Measurements from ENCODE around the gene ANXA11.

The ANXA11 gene

DNA sequence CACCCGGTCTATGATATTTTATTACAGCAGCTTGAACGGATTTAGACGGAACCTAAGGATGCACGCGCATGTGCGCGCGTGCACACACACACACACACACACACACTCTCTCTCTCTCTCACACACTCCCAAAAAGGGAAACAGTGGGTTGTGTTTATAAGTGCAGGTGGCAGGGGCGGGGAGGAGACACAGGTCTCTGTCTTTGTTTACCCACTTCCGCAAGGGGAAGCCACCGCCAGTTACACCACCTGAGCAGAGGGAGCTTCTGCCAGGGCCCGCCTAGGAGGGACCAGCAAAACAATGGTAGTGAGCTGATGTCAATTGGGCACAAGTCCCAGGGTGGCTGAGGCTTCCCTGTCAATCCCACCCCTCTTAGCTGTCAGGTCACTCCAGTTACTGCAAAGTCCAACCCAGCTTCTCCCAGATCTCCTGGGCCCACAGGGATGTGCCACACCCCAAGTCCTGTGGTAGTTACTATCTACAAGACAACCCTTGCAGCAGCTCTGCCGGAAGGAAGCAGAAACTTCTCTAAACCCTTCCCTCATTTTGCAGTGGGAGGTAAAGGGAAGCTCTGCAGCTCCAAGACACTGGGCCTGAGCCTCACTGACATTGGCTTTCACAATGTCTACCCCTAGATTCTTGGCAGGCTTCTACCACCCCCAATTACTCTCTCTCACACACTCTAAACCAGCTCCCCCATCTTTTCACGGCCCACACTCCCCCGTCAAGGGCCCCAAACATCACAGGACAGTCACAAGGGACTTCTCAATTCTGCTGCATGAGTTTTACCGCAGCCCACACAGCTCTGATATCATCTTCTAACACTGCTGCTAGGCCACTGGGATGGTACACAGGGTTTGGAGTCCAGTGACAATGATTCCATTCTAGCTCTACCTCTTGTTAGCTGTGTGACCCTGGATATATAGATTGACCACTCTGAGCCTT lies 17.6 kb downstream of the ANXA11 start:
- DNase-seq (ENCODE audit: low spot score): no peak

GRCh38 chr10:80187060-80187459 lies 18.3 kb downstream of the ANXA11 start:
- DNase-seq (ENCODE audit: low spot score): no peak

GRCh38 chr10:80186364-80187012 lies 18.8 kb downstream of the ANXA11 start:
- DNase-seq (ENCODE audit: low spot score): no peak

GRCh38 chr10:80185578-80186299 lies 19.6 kb downstream of the ANXA11 start:
- DNase-seq (ENCODE audit: low spot score): no peak

GRCh38 chr10:80184291-80184690 lies 21.0 kb downstream of the ANXA11 start:
- DNase-seq (ENCODE audit: low spot score): no peak

DNA sequence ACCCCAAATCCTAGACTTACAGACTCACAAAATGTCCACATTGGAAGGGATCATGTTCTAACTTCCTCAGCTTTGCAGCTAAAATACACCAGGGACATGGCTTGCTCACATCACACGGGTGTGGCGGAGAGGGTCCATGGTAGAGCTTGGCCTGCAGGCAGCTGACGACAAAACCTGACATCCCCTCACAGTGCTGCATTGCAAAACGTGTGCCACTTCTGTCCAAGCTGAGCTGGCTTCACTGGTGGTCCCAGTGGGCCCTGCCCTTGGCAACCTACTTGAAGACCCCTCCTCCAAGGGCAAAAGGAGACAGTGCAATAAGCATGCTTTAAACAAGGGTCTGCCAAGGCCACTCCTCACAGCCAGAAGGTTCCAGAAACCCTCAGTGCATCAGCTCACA lies 21.9 kb downstream of the ANXA11 start:
- DNase-seq (ENCODE audit: low spot score): no peak

DNA sequence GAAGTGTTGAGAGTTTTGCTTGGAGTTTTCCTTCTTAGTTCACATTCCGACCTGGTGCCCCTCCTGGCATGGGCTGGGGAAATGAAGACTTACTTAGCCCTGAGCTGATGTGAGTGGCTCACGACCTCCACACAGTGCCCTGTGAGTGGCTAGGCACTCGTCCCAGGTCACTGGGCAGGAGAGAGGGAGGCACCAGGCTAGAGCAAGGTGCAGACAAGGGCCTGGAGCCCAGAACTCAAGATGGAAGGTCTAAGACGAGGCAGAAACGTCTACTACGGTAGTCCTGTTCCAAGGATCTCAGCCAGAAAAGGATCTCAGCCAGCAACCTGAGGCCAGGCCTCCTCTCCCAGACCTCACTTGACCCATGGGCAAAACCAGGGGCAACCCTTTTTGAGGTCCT lies 22.4 kb downstream of the ANXA11 start:
- no peak for DNase-seq (ENCODE audit: low spot score)

- no peak for DNase-seq (ENCODE audit: low spot score)
Observed at GRCh38 chr10:80177781-80178636, 27.3 kb downstream of the ANXA11 start.

- DNase-seq (ENCODE audit: low spot score): no peak
Observed at GRCh38 chr10:80176526-80176925, 28.8 kb downstream of the ANXA11 start.

DNA sequence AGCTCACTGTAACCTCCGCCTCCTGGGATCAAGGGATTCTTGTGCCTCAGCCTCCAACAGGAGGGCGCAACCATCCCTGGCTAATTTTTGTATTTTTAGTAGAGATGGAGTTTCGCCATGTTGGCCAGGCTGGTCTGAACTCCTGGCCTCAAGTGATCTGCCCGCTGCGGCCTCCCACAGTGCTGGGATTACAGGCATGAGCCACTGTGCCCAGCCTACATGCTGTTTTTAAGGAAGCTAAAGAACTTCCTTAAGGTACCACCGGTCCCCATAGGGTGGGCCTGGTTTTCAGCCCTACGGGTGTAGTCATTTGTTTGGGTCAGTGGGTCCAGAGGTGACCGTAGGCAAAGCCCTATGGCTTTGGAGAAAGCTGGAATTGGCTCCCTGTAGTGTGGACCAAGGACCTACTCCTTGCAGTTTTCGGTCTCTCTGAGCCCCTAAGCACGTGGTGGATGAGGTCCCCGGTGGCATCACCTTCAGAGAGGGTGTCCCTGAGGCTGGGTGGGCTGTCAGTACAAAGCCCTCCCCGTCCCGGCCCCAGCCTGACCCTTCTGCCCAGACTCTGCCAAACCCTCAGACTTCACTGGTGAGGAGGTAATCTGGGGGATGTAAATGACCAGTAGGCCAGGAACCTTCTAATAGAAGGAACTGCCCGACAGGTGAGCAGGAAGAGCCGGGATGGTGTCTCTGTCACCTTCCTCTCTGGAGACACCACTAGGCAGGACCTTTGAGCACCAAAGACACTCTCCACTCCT lies 30.5 kb downstream of the ANXA11 start:
- no peak for DNase-seq (ENCODE audit: low spot score)

GRCh38 chr10:80173466-80173865 lies 31.9 kb downstream of the ANXA11 start:
- peak; percentile 72 for DNase-seq (ENCODE audit: low spot score)

DNA sequence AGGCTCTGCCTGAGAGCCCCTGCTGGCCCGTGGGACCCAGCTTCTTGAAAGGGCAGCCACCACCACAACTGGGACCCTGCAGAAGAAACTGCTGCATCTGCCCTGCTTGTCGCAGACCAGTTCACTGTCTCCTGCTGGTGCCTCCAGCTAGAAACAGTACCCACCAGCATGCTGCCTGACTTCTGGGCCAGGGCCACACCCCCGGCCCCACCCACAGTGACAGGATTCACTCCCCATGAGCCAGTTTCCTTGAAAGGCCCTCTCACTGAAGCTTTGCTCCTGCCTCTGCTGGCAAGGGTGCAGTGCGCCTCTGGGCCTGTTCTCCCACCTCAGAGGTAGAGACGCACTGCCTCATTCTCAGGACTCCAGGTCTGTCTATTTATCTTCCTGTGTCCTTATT lies 32.4 kb downstream of the ANXA11 start:
- DNase-seq (ENCODE audit: low spot score): no peak

GRCh38 chr10:80171248-80171660 lies 34.1 kb downstream of the ANXA11 start:
- no peak for DNase-seq (ENCODE audit: low spot score)

GRCh38 chr10:80170641-80171040 lies 34.7 kb downstream of the ANXA11 start:
- DNase-seq (ENCODE audit: low spot score): no peak

- DNase-seq (ENCODE audit: low spot score): no peak
Observed at GRCh38 chr10:80170026-80170425, 35.3 kb downstream of the ANXA11 start.

GRCh38 chr10:80168679-80169380 lies 36.5 kb downstream of the ANXA11 start:
- DNase-seq (ENCODE audit: low spot score): no peak

DNA sequence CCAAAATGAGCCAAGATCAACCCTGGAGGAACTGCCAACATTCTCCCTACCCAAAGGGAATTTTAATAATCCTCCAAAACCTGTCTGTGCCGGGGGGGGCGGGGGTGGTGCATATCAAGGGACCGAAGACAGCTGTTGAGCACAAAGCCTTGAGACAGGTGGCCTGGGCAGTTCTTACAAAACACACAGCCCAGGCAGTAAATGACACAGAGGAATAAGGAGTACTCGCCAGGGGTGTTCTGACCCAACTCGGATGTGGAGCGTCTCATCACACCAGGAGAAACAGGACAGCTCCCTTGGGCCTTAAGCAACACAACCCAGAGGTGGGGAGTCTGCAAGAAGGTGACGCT lies 37.2 kb downstream of the ANXA11 start:
- DNase-seq (ENCODE audit: low spot score): no peak

DNA sequence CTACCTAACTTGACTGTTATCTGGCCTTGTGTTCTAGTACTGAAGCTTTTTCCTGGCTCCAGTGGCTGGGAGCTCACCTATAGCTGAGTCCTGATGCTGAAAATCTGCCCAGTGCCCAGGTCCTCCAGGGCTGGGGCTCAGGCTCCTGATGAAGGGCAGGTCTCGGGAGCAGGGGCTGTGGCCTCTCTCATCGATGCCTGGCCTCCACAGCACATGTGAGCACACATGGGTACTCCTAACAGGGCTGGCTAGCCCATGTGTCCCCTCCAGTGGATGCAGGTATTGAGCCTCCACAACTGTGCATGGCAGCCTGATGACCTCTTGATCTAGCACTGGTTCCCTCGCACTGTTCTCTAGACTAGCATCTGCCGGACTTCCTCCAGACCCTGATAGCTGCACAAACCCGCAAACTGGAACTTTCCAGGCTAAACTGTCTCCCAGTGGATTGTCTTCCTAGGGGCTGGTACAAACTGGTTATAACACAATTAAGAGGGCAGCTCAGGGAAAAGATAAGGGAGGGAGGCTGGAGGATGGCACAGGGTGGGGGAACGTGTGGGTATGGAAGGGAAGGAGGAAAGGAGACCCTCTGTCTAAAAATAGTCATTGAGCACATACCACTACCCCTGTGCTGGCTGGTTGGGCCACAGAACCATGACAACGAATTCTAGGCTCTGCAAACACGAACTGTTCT lies 37.7 kb downstream of the ANXA11 start:
- no peak for DNase-seq (ENCODE audit: low spot score)

DNA sequence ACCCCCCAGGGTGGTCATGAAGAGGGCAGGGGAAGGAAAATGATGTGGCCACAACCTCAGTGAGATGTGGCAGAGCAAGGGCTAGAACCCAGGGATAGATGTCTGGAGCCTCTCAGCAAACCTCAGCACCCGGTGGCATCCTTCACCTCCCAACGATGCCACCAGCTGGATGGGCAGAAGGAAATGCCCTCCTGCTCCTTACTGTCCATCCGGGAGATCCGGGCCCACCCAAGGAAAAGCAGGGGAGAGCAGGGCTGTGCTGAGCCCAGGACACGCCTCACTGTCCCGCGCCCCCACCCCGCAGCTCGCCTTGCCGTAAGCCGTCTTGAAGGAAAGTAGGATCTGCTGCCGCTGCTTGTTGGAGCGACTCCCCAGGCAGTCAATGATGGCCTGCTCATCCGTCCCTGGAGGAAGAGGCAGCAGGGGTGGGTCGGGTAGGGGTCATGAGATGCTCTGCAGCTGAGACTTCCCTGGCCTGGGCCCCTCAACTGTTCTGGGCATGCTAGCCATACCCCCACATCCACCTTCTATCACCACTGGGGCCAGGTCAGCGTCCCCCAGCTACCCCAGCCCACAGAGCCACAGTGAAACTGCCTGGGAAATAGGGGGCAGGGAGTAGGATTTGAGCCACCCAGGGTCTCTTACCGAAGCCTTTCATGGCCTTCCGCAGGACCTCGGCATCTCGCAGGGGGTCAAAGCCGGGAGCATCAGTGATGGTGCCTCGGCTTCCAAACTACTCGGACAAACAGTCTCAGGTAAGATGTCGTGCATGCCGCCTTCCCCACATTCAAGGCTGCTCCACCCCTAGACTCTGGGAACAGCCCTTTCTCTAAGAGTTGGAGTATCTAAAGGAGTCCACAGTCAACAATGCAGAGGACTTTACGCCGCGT lies 38.5 kb downstream of the ANXA11 start:
- no peak for DNase-seq (ENCODE audit: low spot score)

Data from cerebellar cortex (tissue), 1 donor.